ENCODE results near the gene ZNF106.

ZNF106 gene

GRCh38 chr15:42448281-42448680, 42.7 kb downstream of the ZNF106 start:
- H4K20me1 ChIP-seq (ENCODE audit: low read depth, low read length), result no peaks in the 10 kb centered on the region
- H3K9me2 ChIP-seq (replicated peaks; ENCODE audit: insufficient read depth, low read length), result no peaks in the 10 kb centered on the region
- H2AFZ ChIP-seq (ENCODE audit: low read depth, low read length, severe bottlenecking), result no peak overlapping the region
- TF ChIP-seq EZH2phosphoT487 (conservative IDR thresholded peaks at IDR 0.05; ENCODE audit: low read length) (no peak), CTCF (IDR thresholded peaks at IDR 0.05; ENCODE audit: insufficient read depth, low read length, poor library complexity, severe bottlenecking) (no peak)
- no peaks in the 10 kb centered on the region for H3K9me3 ChIP-seq (ENCODE audit: insufficient read depth, low read length)
- no peak overlapping the region for H3K4me3 ChIP-seq (ENCODE audit: insufficient read depth, low read length, poor library complexity, severe bottlenecking)
- peaks cover 23% of the 10 kb centered on the region; the same call in 1 of the 2 replicates for H3K36me3 ChIP-seq (ENCODE audit: low read length)
- peaks cover 4% of the 10 kb centered on the region; the same call in 1 of the 2 replicates for H3K79me2 ChIP-seq (ENCODE audit: insufficient read depth, low read length)
- no peak overlapping the region for H3K4me2 ChIP-seq (ENCODE audit: low read depth, low read length, poor library complexity, severe bottlenecking)
- no peaks in the 10 kb centered on the region for H3K27me3 ChIP-seq (ENCODE audit: low read length)
- H3F3A ChIP-seq (ENCODE audit: insufficient read depth), result no peaks in the 10 kb centered on the region
- no peak overlapping the region for H3K27ac ChIP-seq (ENCODE audit: low read depth, low read length)
- H3K9ac ChIP-seq (ENCODE audit: low read length), result no peak overlapping the region

GRCh38 chr15:42447599-42447998, 43.3 kb downstream of the ZNF106 start:
- no peak for TF ChIP-seq EZH2phosphoT487 (conservative IDR thresholded peaks at IDR 0.05; ENCODE audit: low read length)
- TF ChIP-seq CTCF (IDR thresholded peaks at IDR 0.05; ENCODE audit: insufficient read depth, low read length, poor library complexity, severe bottlenecking), result no peak
- Histone ChIP-seq H3K36me3 (ENCODE audit: low read length) (peaks cover 23% of the 10 kb centered on the region; the same call in 1 of the 2 replicates), H3K9me2 (replicated peaks; ENCODE audit: insufficient read depth, low read length) (no peaks in the 10 kb centered on the region), H2AFZ (ENCODE audit: low read depth, low read length, severe bottlenecking) (no peak overlapping the region), H3K79me2 (ENCODE audit: insufficient read depth, low read length) (peaks cover 4% of the 10 kb centered on the region; the same call in 1 of the 2 replicates), H3K9me3 (ENCODE audit: insufficient read depth, low read length) (no peaks in the 10 kb centered on the region), H3F3A (ENCODE audit: insufficient read depth) (no peaks in the 10 kb centered on the region), H3K27ac (ENCODE audit: low read depth, low read length) (no peak overlapping the region), H3K27me3 (ENCODE audit: low read length) (no peaks in the 10 kb centered on the region), H4K20me1 (ENCODE audit: low read depth, low read length) (no peaks in the 10 kb centered on the region), H3K4me2 (ENCODE audit: low read depth, low read length, poor library complexity, severe bottlenecking) (no peak overlapping the region), H3K4me3 (ENCODE audit: insufficient read depth, low read length, poor library complexity, severe bottlenecking) (no peak overlapping the region), H3K9ac (ENCODE audit: low read length) (no peak overlapping the region)

- Histone ChIP-seq H3K4me2 (ENCODE audit: low read depth, low read length, poor library complexity, severe bottlenecking) (no peak overlapping the region), H3K4me3 (ENCODE audit: insufficient read depth, low read length, poor library complexity, severe bottlenecking) (no peak overlapping the region), H3K9me3 (ENCODE audit: insufficient read depth, low read length) (no peaks in the 10 kb centered on the region), H4K20me1 (ENCODE audit: low read depth, low read length) (no peaks in the 10 kb centered on the region), H3K9me2 (replicated peaks; ENCODE audit: insufficient read depth, low read length) (no peaks in the 10 kb centered on the region), H3K79me2 (ENCODE audit: insufficient read depth, low read length) (peaks cover 4% of the 10 kb centered on the region; the same call in 1 of the 2 replicates), H2AFZ (ENCODE audit: low read depth, low read length, severe bottlenecking) (no peak overlapping the region), H3K9ac (ENCODE audit: low read length) (no peak overlapping the region), H3K36me3 (ENCODE audit: low read length) (peaks cover 22% of the 10 kb centered on the region), H3K27ac (ENCODE audit: low read depth, low read length) (no peak overlapping the region), H3F3A (ENCODE audit: insufficient read depth) (no peaks in the 10 kb centered on the region), H3K27me3 (ENCODE audit: low read length) (no peaks in the 10 kb centered on the region)
- no peak for TF ChIP-seq CTCF (IDR thresholded peaks at IDR 0.05; ENCODE audit: insufficient read depth, low read length, poor library complexity, severe bottlenecking)
- TF ChIP-seq EZH2phosphoT487 (conservative IDR thresholded peaks at IDR 0.05; ENCODE audit: low read length), result no peak
Observed at GRCh38 chr15:42445551-42445950, 45.4 kb downstream of the ZNF106 start.

All from SU-DHL-6 (cell line).